Keratinocyte (primary cell): ENCODE measurements around the gene SMC3. TPM values are rescaled to one million over a fixed set of nuclear protein-coding genes. Genes with fewer than 3 reads are reported as not detected.

ENCODE experiments used
- DNase-seq: peaks from one replicate; pipeline ENCODE4 v3.0.0-alpha.2; 2011; ENCODE audit warnings: low read depth, missing footprints, low spot score
- FAIRE-seq: peaks from 2 replicates; lab custom pipeline; 2011; peaks lifted over from hg19 to GRCh38; lab: Jason Lieb, UNC
- H2AFZ ChIP-seq: 2 replicates; pipeline ENCODE4 v1.6.0; 2012; ENCODE audit warnings: low read length, control low read depth, inconsistent platforms; ENCODE audit not compliant: control insufficient read depth
- H3K27ac ChIP-seq: 2 replicates; pipeline ENCODE4 v1.5.1; 2011; ENCODE audit warnings: low read length; ENCODE audit not compliant: control insufficient read depth, insufficient read depth
- H3K27me3 ChIP-seq: 3 replicates; pipeline ENCODE4 v1.6.0; 2011; ENCODE audit warnings: low read length; ENCODE audit not compliant: control insufficient read depth, insufficient read depth; ENCODE audit errors: extremely low read depth
- H3K36me3 ChIP-seq, 2 experiments: 2 replicates in 1 of 2; 3 replicates in 1 of 2; pipeline ENCODE4 v1.5.1; 2011; ENCODE audit warnings: low read length in 2 of 2, mild to moderate bottlenecking in 1 of 2; ENCODE audit not compliant: control insufficient read depth in 2 of 2, insufficient read depth in 2 of 2; ENCODE audit errors: extremely low read depth in 1 of 2
- H3K4me1 ChIP-seq: 3 replicates; pipeline ENCODE4 v1.5.1; 2011; ENCODE audit warnings: low read length; ENCODE audit not compliant: control insufficient read depth, insufficient read depth; ENCODE audit errors: extremely low read depth
- H3K4me2 ChIP-seq: 3 replicates; pipeline ENCODE4 v1.6.0; 2011; ENCODE audit warnings: low read depth, low read length; ENCODE audit not compliant: control insufficient read depth, insufficient read depth; ENCODE audit errors: extremely low read depth
- H3K4me3 ChIP-seq, 3 experiments: fragments of 200-600 bp in 1 of 3; sonication (generic) in 1 of 3; 2 replicates in 2 of 3; 3 replicates in 1 of 3; pipeline ENCODE4 v1.5.1; 2011 to 2016; ENCODE audit warnings: low read length in 3 of 3, mild to moderate bottlenecking in 3 of 3, control low read depth in 2 of 3, inconsistent platforms in 1 of 3, low read depth in 1 of 3, mixed read lengths in 1 of 3, mixed run types in 1 of 3, moderate library complexity in 1 of 3; ENCODE audit not compliant: control insufficient read depth in 2 of 3, insufficient read depth in 2 of 3; ENCODE audit errors: extremely low read depth in 1 of 3
- H3K79me2 ChIP-seq: 2 replicates; pipeline ENCODE4 v1.6.0; 2012; ENCODE audit warnings: low read length; ENCODE audit not compliant: control insufficient read depth, insufficient read depth
- H3K9ac ChIP-seq: 3 replicates; pipeline ENCODE4 v1.6.0; 2011; ENCODE audit warnings: low read length; ENCODE audit not compliant: control insufficient read depth, insufficient read depth; ENCODE audit errors: extremely low read depth
- H3K9me1 ChIP-seq: 3 replicates; pipeline ENCODE4 v1.6.0; 2011; ENCODE audit warnings: low read length; ENCODE audit not compliant: control insufficient read depth, insufficient read depth; ENCODE audit errors: extremely low read depth
- H3K9me3 ChIP-seq: 2 replicates; pipeline ENCODE4 v1.5.1; 2012; ENCODE audit warnings: low read depth, low read length; ENCODE audit not compliant: control insufficient read depth
- H4K20me1 ChIP-seq: 3 replicates; pipeline ENCODE4 v1.6.0; 2011; ENCODE audit warnings: low read length; ENCODE audit not compliant: control insufficient read depth, insufficient read depth; ENCODE audit errors: extremely low read depth
- CTCF ChIP-seq, 3 experiments: IDR thresholded peaks in 1 of 3; conservative IDR thresholded peaks in 1 of 3; optimal IDR thresholded peaks in 1 of 3; 2 replicates in 2 of 3; 3 replicates in 1 of 3; pipeline versions ENCODE3 to v1.5.1; 2011; ENCODE audit warnings: low read length in 3 of 3, mild to moderate bottlenecking in 3 of 3, moderate library complexity in 2 of 3, control low read depth in 1 of 3, inconsistent platforms in 1 of 3; ENCODE audit not compliant: insufficient read depth in 2 of 3; ENCODE audit errors: extremely low read depth in 1 of 3
- EZH2 ChIP-seq: IDR thresholded peaks from one replicate; pipeline ENCODE4 v1.6.1; 2012; ENCODE audit warnings: inconsistent platforms, mild to moderate bottlenecking, low read length, moderate library complexity
- dilution Hi-C: fragments of 300-500 bp; cut with MboI; formaldehyde crosslinking; loops from one replicate; pipeline ENCODE4 v1.7.0; 2020; ENCODE audit warnings: low sequenced_read_pairs; ENCODE audit not compliant: extremely low pct_ligation_motif_present
- polyA plus RNA-seq, 5 experiments: library from polyadenylated mRNA; depleted of rRNA in 3 of 5; stranded (reverse) in 3 of 5; stranded (forward) in 1 of 5; unstranded in 1 of 5; fragments of >200 nt; gene quantifications; 1 replicate in 1 of 5; 2 replicates in 3 of 5; 3 replicates in 1 of 5; pipeline versions ENCODE4 v1.2.1 to v1.2.3, GENCODE V29; 2011 to 2012; ENCODE audit warnings: missing spikeins in 2 of 5, low read depth in 1 of 5, low replicate concordance in 1 of 5

SMC3 gene
- polyA plus RNA-seq, 1 donor (not counting 4 experiments of a cell fraction or from before 2014, with no cell fraction given): 16.3 TPM

- no peaks in the 10 kb centered on the region for H3K27me3 ChIP-seq
- no peaks in the 10 kb centered on the region for H3K9me1 ChIP-seq
- peaks cover 9% of the 10 kb centered on the region for H3K4me1 ChIP-seq
- H4K20me1 ChIP-seq: no peaks in the 10 kb centered on the region
- H3K36me3 ChIP-seq: no peaks in the 10 kb centered on the region
- dilution Hi-C loops: no loop called here
- FAIRE-seq: no peak
- TF ChIP-seq CTCF (optimal IDR thresholded peaks at IDR 0.05 in 1 of 3, IDR thresholded peaks at IDR 0.05 in 1 of 3, conservative IDR thresholded peaks at IDR 0.05 in 1 of 3; ENCODE audit: extremely low read depth in 1 of 3, insufficient read depth in 2 of 3, low read length in 3 of 3) (no peak), EZH2 (no peak)
- no peak overlapping the region for H3K27ac ChIP-seq
- H3K9me3 ChIP-seq: no peaks in the 10 kb centered on the region
- no peak overlapping the region for H3K4me3 ChIP-seq
- DNase-seq: no peak
- no peaks in the 10 kb centered on the region for H3K79me2 ChIP-seq
- no peak overlapping the region for H2AFZ ChIP-seq
- no peak overlapping the region for H3K9ac ChIP-seq
- no peak overlapping the region for H3K4me2 ChIP-seq
These were observed 28.4 kb upstream of the SMC3 start for GRCh38 chr10:110539091-110539490.

GRCh38 chr10:110540031-110540430 lies 27.5 kb upstream of the SMC3 start:
- H3K4me2 ChIP-seq: no peak overlapping the region

More at GRCh38 chr10:110540031-110540430, 27.5 kb upstream of the SMC3 start:
- H3K9ac ChIP-seq: no peak overlapping the region
- DNase-seq: no peak
- no peaks in the 10 kb centered on the region for H3K79me2 ChIP-seq
- H4K20me1 ChIP-seq: no peaks in the 10 kb centered on the region
- no peaks in the 10 kb centered on the region for H3K27me3 ChIP-seq
- no peak overlapping the region for H2AFZ ChIP-seq
- no peaks in the 10 kb centered on the region for H3K9me3 ChIP-seq
- dilution Hi-C loops: no loop called here
- no peak overlapping the region for H3K4me3 ChIP-seq
- no peak for FAIRE-seq
- peaks cover 9% of the 10 kb centered on the region for H3K4me1 ChIP-seq
- no peak overlapping the region for H3K27ac ChIP-seq
- H3K9me1 ChIP-seq: no peaks in the 10 kb centered on the region
- H3K36me3 ChIP-seq: no peaks in the 10 kb centered on the region
- TF ChIP-seq CTCF (optimal IDR thresholded peaks at IDR 0.05 in 1 of 3, IDR thresholded peaks at IDR 0.05 in 1 of 3, conservative IDR thresholded peaks at IDR 0.05 in 1 of 3; ENCODE audit: extremely low read depth in 1 of 3, insufficient read depth in 2 of 3, low read length in 3 of 3) (no peak), EZH2 (no peak)
